SK-N-SH treated with all-trans-retinoic acid at 6 μM for 48 hours (cell line): ENCODE measurements around the gene TCF12.

Experiments
- ATAC-seq: fragments of 200-7000 bp; cut with Tn5 transposase; 3 replicates; pipeline ENCODE4 v1.9.1; 2020; ENCODE audit warnings: mild to moderate bottlenecking, moderate library complexity
- CSDC2 ChIP-seq: fragments of 250-450 bp; sonication (Bioruptor Pico); IDR thresholded peaks from 2 replicates; pipeline ENCODE4 v1.5.0; 2020; ENCODE audit warnings: mild to moderate bottlenecking, moderate library complexity
- ESRRG ChIP-seq: fragments of 250-450 bp; sonication (Bioruptor Pico); IDR thresholded peaks from 2 replicates; pipeline ENCODE4 v1.6.1; 2021; ENCODE audit warnings: mild to moderate bottlenecking
- GLIS3 ChIP-seq: fragments of 250-450 bp; sonication (Bioruptor Pico); IDR thresholded peaks from 2 replicates; pipeline ENCODE4 v1.5.0; 2020; ENCODE audit warnings: mild to moderate bottlenecking, moderate library complexity
- ISL1 ChIP-seq: fragments of 250-450 bp; sonication (Bioruptor Pico); IDR thresholded peaks from 2 replicates; pipeline ENCODE4 v2.1.2; 2022; ENCODE audit warnings: mild to moderate bottlenecking, moderate library complexity
- OSR1 ChIP-seq: fragments of 250-450 bp; sonication (Bioruptor Pico); IDR thresholded peaks from 2 replicates; pipeline ENCODE4 v1.8.0; 2022; ENCODE audit warnings: moderate library complexity, mild to moderate bottlenecking, inconsistent platforms
- PPARA ChIP-seq: fragments of 250-450 bp; sonication (Bioruptor Pico); IDR thresholded peaks from 2 replicates; pipeline ENCODE4 v1.5.0; 2020; ENCODE audit warnings: mild to moderate bottlenecking, borderline replicate concordance
- RARB ChIP-seq: fragments of 250-450 bp; sonication (Bioruptor Pico); IDR thresholded peaks from 2 replicates; pipeline ENCODE4 v1.8.0; 2021; ENCODE audit warnings: mild to moderate bottlenecking, moderate library complexity
- SNAI2 ChIP-seq: fragments of 250-450 bp; sonication (Bioruptor Pico); IDR thresholded peaks from 2 replicates; pipeline ENCODE4 v1.5.0; 2020; ENCODE audit warnings: mild to moderate bottlenecking, moderate library complexity
- TCF4 ChIP-seq: fragments of 250-450 bp; sonication (Bioruptor Pico); IDR thresholded peaks from 2 replicates; pipeline ENCODE4 v1.8.0; 2021; ENCODE audit warnings: mild to moderate bottlenecking, moderate library complexity, borderline replicate concordance
- TOX ChIP-seq: fragments of 250-450 bp; sonication (Bioruptor Pico); IDR thresholded peaks from 2 replicates; pipeline ENCODE4 v1.8.0; 2021; ENCODE audit warnings: mild to moderate bottlenecking, moderate library complexity, borderline replicate concordance
- ZC3H10 ChIP-seq: fragments of 250-450 bp; sonication (Bioruptor Pico); IDR thresholded peaks from 2 replicates; pipeline ENCODE4 v1.5.1; 2021; ENCODE audit warnings: mild to moderate bottlenecking, moderate library complexity
- ZFP3 ChIP-seq: fragments of 250-450 bp; sonication (Bioruptor Pico); IDR thresholded peaks from 2 replicates; pipeline ENCODE4 v1.5.0; 2020; ENCODE audit warnings: mild to moderate bottlenecking, moderate library complexity
- ZFP30 ChIP-seq: fragments of 450-650 bp; formaldehyde crosslinking; IDR thresholded peaks from 2 replicates; pipeline ENCODE4 v1.5.0; 2022; ENCODE audit warnings: mild to moderate bottlenecking, moderate library complexity
- ZNF70 ChIP-seq: fragments of 450-650 bp; formaldehyde crosslinking; IDR thresholded peaks from 2 replicates; pipeline ENCODE4 v1.5.0; 2020; ENCODE audit warnings: mild to moderate bottlenecking, moderate library complexity
- ZNF8 ChIP-seq: fragments of 450-650 bp; formaldehyde crosslinking; IDR thresholded peaks from 2 replicates; pipeline ENCODE4 v1.5.0; 2020; ENCODE audit warnings: mild to moderate bottlenecking, moderate library complexity
- TF ChIP-seq, protein P1 (sequence below): fragments of 250-450 bp; sonication (Bioruptor Pico); IDR thresholded peaks from 2 replicates; pipeline ENCODE4 v1.5.1; 2020; ENCODE audit warnings: low read depth, mild to moderate bottlenecking, moderate library complexity
- TF ChIP-seq, protein P2 (sequence below): fragments of 250-450 bp; sonication (Bioruptor Pico); IDR thresholded peaks from 2 replicates; pipeline ENCODE4 v1.5.1; 2021; ENCODE audit warnings: mild to moderate bottlenecking, moderate library complexity
- TF ChIP-seq, protein P3 (sequence below): fragments of 250-450 bp; sonication (Bioruptor Pico); IDR thresholded peaks from 2 replicates; pipeline ENCODE4 v1.8.0; 2020; ENCODE audit warnings: mild to moderate bottlenecking, moderate library complexity, borderline replicate concordance
- TF ChIP-seq, protein P4 (sequence below): fragments of 250-450 bp; sonication (Bioruptor Pico); IDR thresholded peaks from 2 replicates; pipeline ENCODE4 v1.5.0; 2020; ENCODE audit warnings: mild to moderate bottlenecking, moderate library complexity

TCF12 gene

DNA sequence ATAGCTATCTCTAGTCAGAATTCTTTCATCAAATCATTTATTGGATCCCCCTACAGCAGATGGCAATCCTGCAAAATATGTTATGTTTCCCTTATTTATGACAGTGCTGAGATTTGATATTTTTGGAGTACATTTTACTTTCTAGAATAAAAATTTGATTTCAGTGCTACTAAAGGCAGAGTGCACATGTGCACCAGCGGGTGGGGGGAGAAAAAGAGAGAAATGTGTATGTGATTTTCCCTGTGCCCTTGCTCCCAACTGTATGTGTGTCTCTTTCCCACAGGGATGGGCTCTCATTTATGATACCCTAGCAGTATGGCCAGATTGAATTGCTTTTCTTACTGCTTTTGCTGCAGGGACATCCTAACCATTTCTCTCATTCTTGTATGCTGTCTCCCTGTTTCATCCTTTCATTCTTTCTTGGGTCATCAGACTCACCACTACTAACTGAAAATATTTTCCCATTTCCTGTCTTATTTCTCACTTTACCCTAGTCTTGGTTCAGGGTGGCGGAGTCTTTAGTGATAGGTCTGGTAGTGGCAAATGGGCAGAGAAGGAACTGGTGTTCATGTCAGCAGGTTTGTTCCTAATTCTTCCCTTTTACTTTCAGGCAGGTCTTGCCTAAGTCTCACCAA is 140.7 kb downstream of the TCF12 start:
- TF ChIP-seq ZNF8 (CRISPR knock-in tag) (no peak), TCF4 (CRISPR knock-in tag) (no peak), GLIS3 (CRISPR knock-in tag) (no peak), RARB (CRISPR knock-in tag) (no peak)
- ATAC-seq: peak; percentile 17; the same call in 2 of the 3 replicates

DNA sequence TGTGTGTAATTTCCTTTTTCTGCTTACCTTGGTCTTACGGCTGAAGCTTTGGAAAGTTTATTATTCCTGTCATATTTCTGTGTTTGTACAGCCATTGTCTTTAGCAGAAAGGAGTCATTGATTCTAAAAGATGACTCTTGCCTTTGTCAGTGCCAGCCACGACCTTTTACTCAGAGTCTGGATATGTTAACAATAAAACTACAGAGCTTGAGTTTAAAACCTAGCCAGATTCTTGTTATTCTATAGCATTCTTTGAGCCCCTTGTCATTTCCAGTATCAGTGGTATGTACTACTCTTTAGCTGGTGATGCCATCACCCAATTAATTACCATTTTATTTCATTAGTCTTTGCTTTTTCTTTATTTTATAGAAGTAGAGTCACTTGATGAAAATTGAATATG is 142.4 kb downstream of the TCF12 start:
- TF ChIP-seq ZC3H10: no peak
- TF ChIP-seq ISL1 (CRISPR knock-in tag): peak; percentile 88
- TF ChIP-seq, protein P1, sequence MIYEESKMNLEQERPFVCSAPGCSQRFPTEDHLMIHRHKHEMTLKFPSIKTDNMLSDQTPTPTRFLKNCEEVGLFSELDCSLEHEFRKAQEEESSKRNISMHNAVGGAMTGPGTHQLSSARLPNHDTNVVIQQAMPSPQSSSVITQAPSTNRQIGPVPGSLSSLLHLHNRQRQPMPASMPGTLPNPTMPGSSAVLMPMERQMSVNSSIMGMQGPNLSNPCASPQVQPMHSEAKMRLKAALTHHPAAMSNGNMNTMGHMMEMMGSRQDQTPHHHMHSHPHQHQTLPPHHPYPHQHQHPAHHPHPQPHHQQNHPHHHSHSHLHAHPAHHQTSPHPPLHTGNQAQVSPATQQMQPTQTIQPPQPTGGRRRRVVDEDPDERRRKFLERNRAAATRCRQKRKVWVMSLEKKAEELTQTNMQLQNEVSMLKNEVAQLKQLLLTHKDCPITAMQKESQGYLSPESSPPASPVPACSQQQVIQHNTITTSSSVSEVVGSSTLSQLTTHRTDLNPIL (CRISPR knock-in tag): peak; percentile 87
- no peak for TF ChIP-seq CSDC2
- TF ChIP-seq RARB (CRISPR knock-in tag): no peak
- TF ChIP-seq ZFP3 (CRISPR knock-in tag): no peak
- TF ChIP-seq TOX (CRISPR knock-in tag): no peak
- no peak for TF ChIP-seq GLIS3 (CRISPR knock-in tag)
- TF ChIP-seq, protein P2, sequence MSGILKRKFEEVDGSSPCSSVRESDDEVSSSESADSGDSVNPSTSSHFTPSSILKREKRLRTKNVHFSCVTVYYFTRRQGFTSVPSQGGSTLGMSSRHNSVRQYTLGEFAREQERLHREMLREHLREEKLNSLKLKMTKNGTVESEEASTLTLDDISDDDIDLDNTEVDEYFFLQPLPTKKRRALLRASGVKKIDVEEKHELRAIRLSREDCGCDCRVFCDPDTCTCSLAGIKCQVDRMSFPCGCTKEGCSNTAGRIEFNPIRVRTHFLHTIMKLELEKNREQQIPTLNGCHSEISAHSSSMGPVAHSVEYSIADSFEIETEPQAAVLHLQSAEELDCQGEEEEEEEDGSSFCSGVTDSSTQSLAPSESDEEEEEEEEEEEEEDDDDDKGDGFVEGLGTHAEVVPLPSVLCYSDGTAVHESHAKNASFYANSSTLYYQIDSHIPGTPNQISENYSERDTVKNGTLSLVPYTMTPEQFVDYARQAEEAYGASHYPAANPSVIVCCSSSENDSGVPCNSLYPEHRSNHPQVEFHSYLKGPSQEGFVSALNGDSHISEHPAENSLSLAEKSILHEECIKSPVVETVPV (CRISPR knock-in tag): no peak
- TF ChIP-seq TCF4 (CRISPR knock-in tag): no peak
- TF ChIP-seq OSR1 (CRISPR knock-in tag): no peak
- TF ChIP-seq ESRRG (CRISPR knock-in tag): no peak
- peak; percentile 85 for ATAC-seq

DNA sequence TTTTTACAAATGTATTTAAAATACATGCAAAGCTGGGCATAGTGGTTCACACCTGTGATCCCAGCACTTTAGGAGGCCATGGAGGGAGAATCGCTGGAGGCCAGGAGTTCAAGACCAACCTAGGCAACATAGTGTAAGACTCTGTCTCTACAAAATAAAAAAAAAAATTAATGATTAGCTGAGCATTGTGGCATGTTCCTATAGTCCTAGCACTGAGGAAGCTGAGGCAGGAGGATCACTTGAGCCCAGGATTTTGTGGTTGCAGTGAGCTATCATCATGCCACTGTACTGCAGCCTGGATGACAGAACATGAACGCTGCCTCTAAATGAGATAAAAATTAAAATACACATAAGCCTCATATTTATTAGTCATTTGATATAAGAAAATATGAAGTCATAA is 142.8 kb downstream of the TCF12 start:
- ATAC-seq: no peak

More for the DNA sequence above, 142.8 kb downstream of the TCF12 start:
- TF ChIP-seq PPARA (CRISPR knock-in tag): no peak
- TF ChIP-seq ZNF70 (CRISPR knock-in tag): no peak
- no peak for TF ChIP-seq ZFP3 (CRISPR knock-in tag)
- TF ChIP-seq, protein P3, sequence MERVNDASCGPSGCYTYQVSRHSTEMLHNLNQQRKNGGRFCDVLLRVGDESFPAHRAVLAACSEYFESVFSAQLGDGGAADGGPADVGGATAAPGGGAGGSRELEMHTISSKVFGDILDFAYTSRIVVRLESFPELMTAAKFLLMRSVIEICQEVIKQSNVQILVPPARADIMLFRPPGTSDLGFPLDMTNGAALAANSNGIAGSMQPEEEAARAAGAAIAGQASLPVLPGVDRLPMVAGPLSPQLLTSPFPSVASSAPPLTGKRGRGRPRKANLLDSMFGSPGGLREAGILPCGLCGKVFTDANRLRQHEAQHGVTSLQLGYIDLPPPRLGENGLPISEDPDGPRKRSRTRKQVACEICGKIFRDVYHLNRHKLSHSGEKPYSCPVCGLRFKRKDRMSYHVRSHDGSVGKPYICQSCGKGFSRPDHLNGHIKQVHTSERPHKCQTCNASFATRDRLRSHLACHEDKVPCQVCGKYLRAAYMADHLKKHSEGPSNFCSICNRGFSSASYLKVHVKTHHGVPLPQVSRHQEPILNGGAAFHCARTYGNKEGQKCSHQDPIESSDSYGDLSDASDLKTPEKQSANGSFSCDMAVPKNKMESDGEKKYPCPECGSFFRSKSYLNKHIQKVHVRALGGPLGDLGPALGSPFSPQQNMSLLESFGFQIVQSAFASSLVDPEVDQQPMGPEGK: no peak
- TF ChIP-seq GLIS3 (CRISPR knock-in tag): no peak
- TF ChIP-seq ZNF8 (CRISPR knock-in tag): no peak
- TF ChIP-seq OSR1 (CRISPR knock-in tag): no peak
- TF ChIP-seq ZFP30: no peak
- TF ChIP-seq SNAI2 (CRISPR knock-in tag): no peak
- no peak for TF ChIP-seq TCF4 (CRISPR knock-in tag)
- TF ChIP-seq RARB (CRISPR knock-in tag): no peak
- no peak for TF ChIP-seq ISL1 (CRISPR knock-in tag)
- TF ChIP-seq, protein P4, sequence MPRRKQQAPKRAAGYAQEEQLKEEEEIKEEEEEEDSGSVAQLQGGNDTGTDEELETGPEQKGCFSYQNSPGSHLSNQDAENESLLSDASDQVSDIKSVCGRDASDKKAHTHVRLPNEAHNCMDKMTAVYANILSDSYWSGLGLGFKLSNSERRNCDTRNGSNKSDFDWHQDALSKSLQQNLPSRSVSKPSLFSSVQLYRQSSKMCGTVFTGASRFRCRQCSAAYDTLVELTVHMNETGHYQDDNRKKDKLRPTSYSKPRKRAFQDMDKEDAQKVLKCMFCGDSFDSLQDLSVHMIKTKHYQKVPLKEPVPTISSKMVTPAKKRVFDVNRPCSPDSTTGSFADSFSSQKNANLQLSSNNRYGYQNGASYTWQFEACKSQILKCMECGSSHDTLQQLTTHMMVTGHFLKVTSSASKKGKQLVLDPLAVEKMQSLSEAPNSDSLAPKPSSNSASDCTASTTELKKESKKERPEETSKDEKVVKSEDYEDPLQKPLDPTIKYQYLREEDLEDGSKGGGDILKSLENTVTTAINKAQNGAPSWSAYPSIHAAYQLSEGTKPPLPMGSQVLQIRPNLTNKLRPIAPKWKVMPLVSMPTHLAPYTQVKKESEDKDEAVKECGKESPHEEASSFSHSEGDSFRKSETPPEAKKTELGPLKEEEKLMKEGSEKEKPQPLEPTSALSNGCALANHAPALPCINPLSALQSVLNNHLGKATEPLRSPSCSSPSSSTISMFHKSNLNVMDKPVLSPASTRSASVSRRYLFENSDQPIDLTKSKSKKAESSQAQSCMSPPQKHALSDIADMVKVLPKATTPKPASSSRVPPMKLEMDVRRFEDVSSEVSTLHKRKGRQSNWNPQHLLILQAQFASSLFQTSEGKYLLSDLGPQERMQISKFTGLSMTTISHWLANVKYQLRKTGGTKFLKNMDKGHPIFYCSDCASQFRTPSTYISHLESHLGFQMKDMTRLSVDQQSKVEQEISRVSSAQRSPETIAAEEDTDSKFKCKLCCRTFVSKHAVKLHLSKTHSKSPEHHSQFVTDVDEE: no peak
- TF ChIP-seq, protein P2 (CRISPR knock-in tag): no peak
- TF ChIP-seq CSDC2: no peak
